DND-41 (cell line): ENCODE results near the gene ARHGEF19.

Experiments
- ATAC-seq: fragments of 200-7000 bp; cut with Tn5 transposase; 3 replicates; pipeline ENCODE4 v1.9.1; 2021; ENCODE audit warnings: low read depth; ENCODE audit not compliant: insufficient read depth
- DNase-seq: peaks from one replicate; pipeline ENCODE4 v3.0.0-alpha.2; 2020
- H2AFZ ChIP-seq: 2 replicates; pipeline ENCODE4 v1.6.0; 2012; ENCODE audit warnings: low read depth, low read length
- H3K27ac ChIP-seq: 2 replicates; pipeline ENCODE4 v1.5.1; 2012; ENCODE audit warnings: low read length, inconsistent platforms
- H3K27me3 ChIP-seq: fragments of 200-600 bp; sonication (generic); 2 replicates; pipeline ENCODE4 v1.6.0; 2012; ENCODE audit warnings: low read length, mild to moderate bottlenecking, inconsistent platforms; ENCODE audit not compliant: insufficient read depth, poor library complexity
- H3K36me3 ChIP-seq: 2 replicates; pipeline ENCODE4 v1.5.1; 2012; ENCODE audit warnings: low read length, inconsistent platforms; ENCODE audit not compliant: insufficient read depth
- H3K4me1 ChIP-seq: 2 replicates; pipeline ENCODE4 v1.5.1; 2012; ENCODE audit warnings: mild to moderate bottlenecking, low read length; ENCODE audit not compliant: insufficient read depth
- H3K4me2 ChIP-seq: 2 replicates; pipeline ENCODE4 v1.6.0; 2012; ENCODE audit warnings: mild to moderate bottlenecking, moderate library complexity, low read length, inconsistent platforms; ENCODE audit not compliant: insufficient read depth
- H3K4me3 ChIP-seq, 2 experiments: fragments of 200-600 bp in 1 of 2; shearing (Covaris generic) in 1 of 2; 2 replicates each; pipeline ENCODE4 v1.5.1; 2012 to 2016; ENCODE audit warnings: inconsistent platforms in 2 of 2, low read length in 2 of 2, mild to moderate bottlenecking in 2 of 2, low read depth in 1 of 2, moderate library complexity in 1 of 2
- H3K79me2 ChIP-seq: 2 replicates; pipeline ENCODE4 v1.6.0; 2012; ENCODE audit warnings: low read length, inconsistent platforms; ENCODE audit not compliant: insufficient read depth
- H3K9ac ChIP-seq: 2 replicates; pipeline ENCODE4 v1.6.0; 2012; ENCODE audit warnings: low read depth, mild to moderate bottlenecking, inconsistent platforms, low read length, moderate library complexity
- H3K9me3 ChIP-seq: 2 replicates; pipeline ENCODE4 v1.5.1; 2012; ENCODE audit warnings: low read length, moderate library complexity, mild to moderate bottlenecking, inconsistent platforms; ENCODE audit not compliant: insufficient read depth, severe bottlenecking
- H4K20me1 ChIP-seq: 2 replicates; pipeline ENCODE4 v1.6.0; 2012; ENCODE audit warnings: low read length; ENCODE audit not compliant: insufficient read depth
- EZH2 ChIP-seq: IDR thresholded peaks from 3 replicates; pipeline ENCODE4 v1.6.1; 2012; ENCODE audit warnings: borderline replicate concordance, low read depth, mild to moderate bottlenecking, moderate library complexity, low read length, inconsistent platforms; ENCODE audit not compliant: severe bottlenecking
- TF ChIP-seq, protein P1 (sequence below): IDR thresholded peaks from 2 replicates; pipeline ENCODE4 v1.5.1; 2012; ENCODE audit warnings: borderline replicate concordance, low read length, moderate library complexity, mild to moderate bottlenecking; ENCODE audit not compliant: poor library complexity, severe bottlenecking; ENCODE audit errors: extremely low read depth

ARHGEF19 gene

GRCh38 chr1:16205334-16205671, 7.1 kb downstream of the ARHGEF19 start:
- TF ChIP-seq EZH2: no peak
- TF ChIP-seq, protein P1, sequence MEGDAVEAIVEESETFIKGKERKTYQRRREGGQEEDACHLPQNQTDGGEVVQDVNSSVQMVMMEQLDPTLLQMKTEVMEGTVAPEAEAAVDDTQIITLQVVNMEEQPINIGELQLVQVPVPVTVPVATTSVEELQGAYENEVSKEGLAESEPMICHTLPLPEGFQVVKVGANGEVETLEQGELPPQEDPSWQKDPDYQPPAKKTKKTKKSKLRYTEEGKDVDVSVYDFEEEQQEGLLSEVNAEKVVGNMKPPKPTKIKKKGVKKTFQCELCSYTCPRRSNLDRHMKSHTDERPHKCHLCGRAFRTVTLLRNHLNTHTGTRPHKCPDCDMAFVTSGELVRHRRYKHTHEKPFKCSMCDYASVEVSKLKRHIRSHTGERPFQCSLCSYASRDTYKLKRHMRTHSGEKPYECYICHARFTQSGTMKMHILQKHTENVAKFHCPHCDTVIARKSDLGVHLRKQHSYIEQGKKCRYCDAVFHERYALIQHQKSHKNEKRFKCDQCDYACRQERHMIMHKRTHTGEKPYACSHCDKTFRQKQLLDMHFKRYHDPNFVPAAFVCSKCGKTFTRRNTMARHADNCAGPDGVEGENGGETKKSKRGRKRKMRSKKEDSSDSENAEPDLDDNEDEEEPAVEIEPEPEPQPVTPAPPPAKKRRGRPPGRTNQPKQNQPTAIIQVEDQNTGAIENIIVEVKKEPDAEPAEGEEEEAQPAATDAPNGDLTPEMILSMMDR: no peak
- H2AFZ ChIP-seq: no peak overlapping the region
- no peaks in the 10 kb centered on the region for H3K27me3 ChIP-seq
- H3K36me3 ChIP-seq: no peaks in the 10 kb centered on the region; the same call in 1 of the 2 replicates
- no peaks in the 10 kb centered on the region for H3K79me2 ChIP-seq
- H3K4me2 ChIP-seq: peak overlapping the region; percentile 85; the same call in 1 of the 2 replicates
- H3K4me1 ChIP-seq: peaks cover 24% of the 10 kb centered on the region
- H3K9me3 ChIP-seq: no peaks in the 10 kb centered on the region
- H4K20me1 ChIP-seq: no peaks in the 10 kb centered on the region
- no peak overlapping the region for H3K4me3 ChIP-seq
- no peak overlapping the region for H3K27ac ChIP-seq
- H3K9ac ChIP-seq: peak overlapping the region; percentile 63
- ATAC-seq (no peak), DNase-seq (no peak)

DNA sequence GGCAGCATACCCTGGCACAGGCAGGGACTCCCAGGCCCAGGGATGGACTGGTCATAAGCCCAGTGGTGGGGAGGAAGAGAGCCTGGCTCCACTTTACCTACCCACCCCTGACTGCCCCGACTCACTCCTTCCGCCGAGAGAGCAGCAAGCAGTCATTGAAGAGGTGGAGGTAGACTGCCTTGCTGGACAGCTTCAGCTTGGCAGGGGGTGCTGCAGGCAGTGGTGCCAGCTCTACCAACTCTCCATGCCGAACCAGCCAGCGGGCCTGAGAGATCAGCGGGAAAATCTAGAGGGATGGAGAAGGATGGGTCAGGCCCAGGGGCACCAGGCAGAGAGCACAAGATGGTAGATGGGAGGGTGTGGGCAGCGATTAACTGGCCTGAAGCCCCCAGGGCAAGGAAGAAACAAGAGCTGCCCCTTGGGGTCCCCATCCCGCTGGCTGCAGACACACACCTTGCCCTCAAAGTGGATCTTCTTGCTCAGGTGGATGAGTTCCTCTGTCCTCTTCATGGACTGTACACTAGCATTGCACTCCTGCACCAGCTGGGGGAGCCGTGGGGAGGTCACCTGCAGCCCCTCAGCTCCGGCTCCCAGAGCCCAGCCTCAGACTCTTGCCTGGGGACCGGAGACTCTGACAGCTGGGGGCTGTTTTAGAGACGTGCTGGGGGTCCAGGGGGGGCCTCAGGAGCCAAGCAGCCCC, 7.7 kb downstream of the ARHGEF19 start:
- Histone ChIP-seq H4K20me1 (no peaks in the 10 kb centered on the region), H3K9me3 (no peaks in the 10 kb centered on the region), H3K4me2 (no peak overlapping the region), H2AFZ (no peak overlapping the region), H3K4me1 (peaks cover 24% of the 10 kb centered on the region), H3K9ac (no peak overlapping the region; the same call in 1 of the 2 replicates), H3K36me3 (no peaks in the 10 kb centered on the region; the same call in 1 of the 2 replicates), H3K79me2 (no peaks in the 10 kb centered on the region), H3K27me3 (no peaks in the 10 kb centered on the region), H3K4me3 (no peak overlapping the region), H3K27ac (no peak overlapping the region)
- TF ChIP-seq, protein P1: peak; percentile 70
- no peak for TF ChIP-seq EZH2
- ATAC-seq (no peak), DNase-seq (peak; percentile 52)

GRCh38 chr1:16204216-16204615, 8.2 kb downstream of the ARHGEF19 start:
- H3K36me3 ChIP-seq: no peaks in the 10 kb centered on the region; the same call in 1 of the 2 replicates
- TF ChIP-seq, protein P1: no peak
- TF ChIP-seq EZH2: no peak
- no peaks in the 10 kb centered on the region for H3K27me3 ChIP-seq
- H3K9me3 ChIP-seq: no peaks in the 10 kb centered on the region
- ATAC-seq (no peak), DNase-seq (no peak)
- H3K4me2 ChIP-seq: no peak overlapping the region
- no peak overlapping the region for H2AFZ ChIP-seq
- no peaks in the 10 kb centered on the region for H3K79me2 ChIP-seq
- no peak overlapping the region for H3K9ac ChIP-seq
- no peak overlapping the region for H3K4me3 ChIP-seq
- no peak overlapping the region for H3K27ac ChIP-seq
- H4K20me1 ChIP-seq: no peaks in the 10 kb centered on the region
- H3K4me1 ChIP-seq: peaks cover 24% of the 10 kb centered on the region

DNA sequence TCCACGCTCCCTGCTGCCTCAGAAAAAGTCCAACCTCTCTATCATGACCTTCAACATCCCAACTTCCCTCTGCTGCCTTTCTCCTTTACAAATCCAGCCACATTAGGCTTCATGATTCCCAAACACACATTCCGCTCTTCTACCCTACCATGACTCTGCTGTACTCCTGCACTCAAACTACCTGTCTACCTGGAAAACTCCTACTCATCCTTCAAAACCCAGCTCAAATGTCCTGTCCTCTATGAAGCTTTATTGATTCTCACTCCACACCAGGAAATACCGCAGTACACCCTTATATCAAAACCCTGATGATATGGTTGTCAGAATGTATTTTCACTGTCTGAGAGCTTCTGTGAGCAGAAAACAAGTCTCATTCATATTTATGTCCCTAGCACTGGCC, 8.9 kb downstream of the ARHGEF19 start:
- no peaks in the 10 kb centered on the region for H3K79me2 ChIP-seq
- H2AFZ ChIP-seq: no peak overlapping the region
- DNase-seq: no peak
- H3K9ac ChIP-seq: no peak overlapping the region
- no peak for ATAC-seq
- no peaks in the 10 kb centered on the region for H4K20me1 ChIP-seq
- peaks cover 3% of the 10 kb centered on the region; the same call in 1 of the 2 replicates for H3K36me3 ChIP-seq
- no peaks in the 10 kb centered on the region for H3K27me3 ChIP-seq
- no peak overlapping the region for H3K4me3 ChIP-seq
- H3K4me2 ChIP-seq: no peak overlapping the region
- peaks cover 24% of the 10 kb centered on the region for H3K4me1 ChIP-seq
- H3K27ac ChIP-seq: no peak overlapping the region
- no peak for TF ChIP-seq EZH2
- TF ChIP-seq, protein P1: no peak
- no peaks in the 10 kb centered on the region for H3K9me3 ChIP-seq
